IPS DF 6.9 (cell line): ENCODE results near the gene TMEM45B.
"Not testable (repeated sequence)": the region's sequence is repeated elsewhere in the genome, so short reads cannot be mapped to it uniquely, and the experiment has no call there.

Source experiments
- DNase-seq: peaks from one replicate; pipeline ENCODE4 v3.0.0-alpha.2; 2013; ENCODE audit warnings: low read depth, low spot score
- H3K27ac ChIP-seq: one replicate; pipeline ENCODE4 v1.5.1; 2013; ENCODE audit warnings: low read length, control low read depth
- H3K27me3 ChIP-seq: 2 replicates; pipeline ENCODE4 v1.6.1; 2013; ENCODE audit warnings: mild to moderate bottlenecking, low read length; ENCODE audit not compliant: control insufficient read depth, insufficient read depth
- H3K36me3 ChIP-seq: 2 replicates; pipeline ENCODE4 v1.6.1; 2013; ENCODE audit warnings: low read length; ENCODE audit not compliant: control insufficient read depth, insufficient read depth
- H3K4me1 ChIP-seq: 2 replicates; pipeline ENCODE4 v1.6.1; 2013; ENCODE audit warnings: low read length; ENCODE audit not compliant: control insufficient read depth, insufficient read depth
- H3K4me3 ChIP-seq: 2 replicates; pipeline ENCODE4 v1.5.1; 2013; ENCODE audit warnings: mild to moderate bottlenecking, low read length
- H3K9me3 ChIP-seq: 2 replicates; pipeline ENCODE4 v1.6.1; 2013; ENCODE audit warnings: low read length, inconsistent platforms; ENCODE audit not compliant: control insufficient read depth, insufficient read depth
- WGBS: extraction: QIAGEN DNeasy Blood & Tissue Kit; methylation state at CpG from one replicate; pipeline ENCODE4 v1.1.7; 2013; ENCODE audit warnings: mixed read lengths, missing lambda C conversion rate; ENCODE audit not compliant: insufficient read length, insufficient coverage; 5-methylcytosine and 5-hydroxymethylcytosine counted together

TMEM45B gene

GRCh38 chr11:129868626-129869025 is 53.0 kb downstream of the TMEM45B start:
- H3K4me3 ChIP-seq, H3K27me3 ChIP-seq, DNase-seq, H3K9me3 ChIP-seq, H3K4me1 ChIP-seq, H3K27ac ChIP-seq: not testable (repeated sequence)
- peaks cover 43% of the 10 kb centered on the region for H3K36me3 ChIP-seq
- no CpG with 5 or more reads among the region's 16 CpGs for WGBS

DNA sequence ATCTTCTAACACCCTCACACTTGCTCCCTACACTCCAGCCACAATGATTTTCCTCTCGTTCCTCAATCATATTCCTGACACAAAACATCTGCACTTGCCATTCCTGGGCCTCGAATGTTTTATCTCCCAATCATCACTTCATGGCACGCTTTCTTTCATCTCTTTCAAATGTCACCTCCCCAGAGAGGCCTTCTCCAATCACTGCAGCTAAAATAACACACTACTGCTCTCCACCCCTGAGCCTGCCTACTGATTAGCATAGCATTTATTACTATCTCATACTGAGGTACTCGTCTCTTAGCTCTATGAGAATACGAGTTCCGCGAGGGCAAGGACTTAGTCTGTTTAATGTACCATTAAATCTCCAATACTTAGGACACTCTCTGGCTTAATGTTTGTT is 56.3 kb downstream of the TMEM45B start:
- Histone ChIP-seq H3K4me1 (no peaks in the 10 kb centered on the region; the same call in 1 of the 2 replicates), H3K27ac (no peak overlapping the region), H3K36me3 (peaks cover 38% of the 10 kb centered on the region), H3K4me3 (no peak overlapping the region), H3K27me3 (no peaks in the 10 kb centered on the region), H3K9me3 (no peaks in the 10 kb centered on the region)
- WGBS = 100% methylated on average over 1 of the region's 7 CpGs
- DNase-seq = no peak

DNA sequence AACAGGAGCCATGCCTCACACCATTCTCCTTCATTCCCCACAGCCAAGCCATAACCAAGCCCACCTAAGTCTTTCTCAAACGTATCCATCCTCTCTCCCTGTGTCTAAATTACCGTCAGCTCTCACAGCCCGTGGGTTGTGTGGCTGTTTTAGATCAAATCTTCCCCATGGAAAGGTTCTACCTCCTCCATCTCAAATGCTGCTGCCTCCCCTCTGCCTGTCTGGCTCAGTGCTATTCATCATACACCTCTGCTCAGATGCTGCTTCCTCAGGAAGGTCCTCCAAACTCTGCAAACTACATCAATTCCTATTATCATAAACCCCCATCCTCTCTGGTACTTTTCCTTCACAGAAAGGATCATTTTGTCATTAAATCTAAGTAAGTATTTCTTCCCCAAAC is 64.7 kb downstream of the TMEM45B start:
- H3K4me3 ChIP-seq = no peak overlapping the region
- WGBS = no CpG with 5 or more reads among the region's 3 CpGs
- H3K4me1 ChIP-seq = no peaks in the 10 kb centered on the region
- DNase-seq = no peak
- no peaks in the 10 kb centered on the region for H3K27me3 ChIP-seq
- H3K36me3 ChIP-seq = peaks cover 37% of the 10 kb centered on the region
- H3K27ac ChIP-seq = no peak overlapping the region
- no peaks in the 10 kb centered on the region for H3K9me3 ChIP-seq

DNA sequence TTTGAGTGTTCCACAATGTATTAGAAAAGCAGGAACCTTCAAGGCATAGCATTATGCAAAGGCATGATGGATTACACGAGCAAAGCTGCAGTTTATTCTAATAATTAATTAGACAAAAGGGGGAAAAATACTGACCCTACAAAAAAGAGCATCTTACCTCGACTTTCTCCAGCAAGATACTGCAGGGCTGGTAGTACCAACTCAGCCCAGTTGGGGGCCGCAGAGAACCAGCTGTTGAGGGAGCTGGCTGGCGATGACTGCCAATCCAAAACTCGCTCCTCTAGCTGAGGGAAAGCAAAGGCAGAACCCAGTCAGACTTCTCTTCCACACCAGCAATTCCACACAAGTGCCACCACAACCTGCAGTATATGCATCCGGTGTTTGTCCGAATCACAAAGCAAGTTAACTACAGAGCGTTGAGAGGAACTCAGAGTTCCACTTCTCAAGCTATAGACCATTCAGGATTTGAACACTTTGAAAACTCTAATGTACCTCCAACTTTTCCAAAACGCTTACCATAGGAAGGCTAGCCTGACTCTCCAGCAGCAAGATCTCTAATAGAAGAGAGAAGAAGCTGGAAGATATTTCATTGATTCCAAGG is 66.0 kb downstream of the TMEM45B start:
- Histone ChIP-seq H3K9me3 (no peaks in the 10 kb centered on the region), H3K4me3 (no peak overlapping the region), H3K27me3 (no peaks in the 10 kb centered on the region), H3K27ac (no peak overlapping the region), H3K4me1 (no peaks in the 10 kb centered on the region), H3K36me3 (peaks cover 37% of the 10 kb centered on the region)
- no CpG with 5 or more reads among the region's 9 CpGs for whole genome bisulfite sequencing
- DNase-seq = no peak

- Histone ChIP-seq H3K9me3 (no peaks in the 10 kb centered on the region), H3K36me3 (peaks cover 41% of the 10 kb centered on the region), H3K4me1 (no peaks in the 10 kb centered on the region), H3K27ac (no peak overlapping the region), H3K27me3 (no peaks in the 10 kb centered on the region), H3K4me3 (no peak overlapping the region)
- DNase-seq = no peak
- WGBS = no CpG with 5 or more reads among the region's 8 CpGs
Observed at GRCh38 chr11:129884581-129884980, 68.9 kb downstream of the TMEM45B start.

DNA sequence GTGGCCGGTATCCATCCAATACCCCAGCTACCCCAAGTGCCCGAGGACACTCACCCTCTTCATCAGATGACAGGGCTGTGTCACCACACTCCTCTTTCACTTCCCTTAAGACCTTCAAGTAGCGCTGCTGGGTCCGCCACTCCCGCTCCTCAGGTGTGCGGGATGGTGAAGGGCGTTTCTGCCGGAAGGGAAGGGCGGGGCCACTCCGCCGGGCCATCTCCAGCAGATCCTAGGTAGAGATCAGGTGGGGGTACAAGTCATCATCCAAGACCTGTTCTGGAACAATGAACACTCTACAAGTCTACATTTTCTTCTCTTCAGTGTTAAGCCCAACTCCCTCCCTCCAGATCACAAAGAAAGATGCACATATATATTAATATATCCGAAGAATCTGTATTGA is 69.7 kb downstream of the TMEM45B start:
- H3K4me3 ChIP-seq = no peak overlapping the region

DNA sequence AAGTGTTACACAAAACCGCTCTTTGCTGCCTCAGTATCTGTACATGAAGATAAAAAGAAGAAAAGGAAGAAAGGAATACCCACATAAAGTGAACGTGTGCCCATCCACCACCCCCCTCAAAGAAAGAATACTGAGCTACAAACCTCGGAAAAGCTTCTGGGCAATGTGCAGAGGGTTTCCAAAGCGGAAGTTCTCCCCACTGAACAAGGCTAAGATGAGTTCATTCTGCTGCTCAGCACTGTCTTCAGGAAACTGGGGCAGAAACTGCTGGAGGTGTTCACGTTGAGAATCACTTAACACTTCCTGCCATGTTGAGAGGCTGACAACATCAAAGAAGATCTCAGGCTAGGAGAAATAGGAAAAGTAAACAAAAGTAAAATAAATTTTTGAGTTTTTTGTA is 72.8 kb downstream of the TMEM45B start:
- Histone ChIP-seq H3K36me3 (peaks cover 33% of the 10 kb centered on the region), H3K4me3 (no peak overlapping the region), H3K9me3 (no peaks in the 10 kb centered on the region), H3K27me3 (no peaks in the 10 kb centered on the region), H3K27ac (no peak overlapping the region), H3K4me1 (no peaks in the 10 kb centered on the region)
- no peak for DNase-seq
- WGBS = no CpG with 5 or more reads among the region's 5 CpGs

More for the DNA sequence above, 69.7 kb downstream of the TMEM45B start:
- Histone ChIP-seq H3K9me3 (no peaks in the 10 kb centered on the region), H3K4me1 (no peaks in the 10 kb centered on the region), H3K27ac (no peak overlapping the region), H3K27me3 (no peaks in the 10 kb centered on the region), H3K36me3 (peaks cover 41% of the 10 kb centered on the region)
- DNase-seq = no peak
- WGBS = no CpG with 5 or more reads among the region's 12 CpGs

DNA sequence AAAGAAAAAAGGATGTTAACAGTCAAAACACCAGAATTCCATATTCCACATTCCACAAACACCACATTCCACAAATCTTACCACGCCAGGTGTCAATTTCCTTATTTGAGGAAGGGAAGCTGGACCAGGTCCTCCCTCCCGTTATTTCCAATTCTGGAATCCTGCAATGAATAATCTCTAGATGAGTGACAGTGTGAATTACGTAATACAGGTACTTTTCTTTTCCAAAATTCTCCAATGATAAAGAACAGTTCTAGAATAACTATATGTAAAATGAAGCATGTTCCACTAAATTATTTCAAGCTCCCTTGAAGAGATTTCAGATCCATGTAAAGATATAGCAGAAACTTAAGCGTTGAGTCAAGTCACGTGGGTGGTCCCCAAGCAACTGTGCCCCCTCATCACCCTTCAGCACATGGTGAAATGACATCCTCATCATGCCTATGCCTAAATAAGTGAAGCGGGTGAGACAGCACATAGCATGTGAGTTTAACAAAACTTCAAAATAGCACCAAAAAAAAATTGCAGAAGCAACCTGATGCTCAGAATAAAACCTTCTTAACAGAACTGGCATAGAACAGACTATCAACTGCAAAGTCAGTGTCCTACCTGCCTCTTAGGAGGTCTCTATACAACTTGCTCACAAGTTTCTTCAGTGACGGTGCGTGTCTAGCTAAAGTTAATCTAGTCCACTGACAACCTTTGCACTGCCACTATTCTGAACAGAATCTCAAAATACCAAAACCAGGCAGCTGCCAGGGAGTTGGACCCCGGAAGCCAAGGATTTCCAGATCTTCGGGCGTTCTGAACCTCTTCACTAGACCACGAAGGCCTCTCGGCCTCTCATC is 78.9 kb downstream of the TMEM45B start:
- 100% methylated on average over 1 of the region's 13 CpGs for WGBS
- Histone ChIP-seq H3K4me3 (peak overlapping the region; percentile 96), H3K27me3 (no peaks in the 10 kb centered on the region), H3K36me3 (peaks cover 7% of the 10 kb centered on the region; the same call in 1 of the 2 replicates), H3K4me1 (no peaks in the 10 kb centered on the region), H3K27ac (no peak overlapping the region), H3K9me3 (no peaks in the 10 kb centered on the region)
- DNase-seq = no peak

- Histone ChIP-seq H3K27me3 (no peaks in the 10 kb centered on the region), H3K9me3 (no peaks in the 10 kb centered on the region), H3K36me3 (peaks cover 7% of the 10 kb centered on the region; the same call in 1 of the 2 replicates), H3K4me1 (no peaks in the 10 kb centered on the region), H3K27ac (no peak within 1 kb of the TSS), H3K4me3 (peak within 1 kb of the TSS; percentile 96)
- peak; percentile 25 for DNase-seq
- WGBS = no CpG with 5 or more reads among the region's 77 CpGs
Observed at GRCh38 chr11:129895126-129896041, 79.7 kb downstream of the TMEM45B start, which contains the start of gene NFRKB. TSS of gene NFRKB (minus strand) at chr11:129895578. CDS start at chr11:129892849, 2,729 bp downstream.

DNA sequence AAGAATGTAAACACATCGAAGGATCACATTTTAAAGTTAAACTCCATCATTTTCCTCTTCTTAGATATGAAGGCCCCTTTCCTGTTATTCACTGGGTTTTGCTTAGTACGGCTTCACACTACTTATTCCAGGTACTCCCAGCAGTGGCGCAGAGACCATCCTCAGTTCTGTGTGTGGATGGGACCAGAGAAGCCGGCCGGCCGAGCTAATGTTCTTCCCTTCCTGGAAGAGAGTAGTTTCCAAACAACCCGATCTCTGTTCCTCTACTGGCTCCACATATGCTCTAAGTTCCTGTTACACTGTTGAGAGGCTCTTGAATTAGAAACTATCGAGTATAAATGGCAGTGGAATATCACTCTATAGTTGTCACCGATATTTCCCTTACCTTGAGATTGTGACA is 80.4 kb downstream of the TMEM45B start:
- H3K27ac ChIP-seq = no peak overlapping the region
- no peak for DNase-seq

More for the DNA sequence above, 80.4 kb downstream of the TMEM45B start:
- Histone ChIP-seq H3K27me3 (no peaks in the 10 kb centered on the region), H3K9me3 (no peaks in the 10 kb centered on the region), H3K4me1 (no peaks in the 10 kb centered on the region), H3K4me3 (peak overlapping the region; percentile 18; the same call in 1 of the 2 replicates), H3K36me3 (peaks cover 5% of the 10 kb centered on the region; the same call in 1 of the 2 replicates)
- no CpG with 5 or more reads among the region's 9 CpGs for WGBS
